ENCODE results near the gene AANAT. TPM values are rescaled to one million over a fixed set of nuclear protein-coding genes. Genes with fewer than 3 reads are reported as not detected.

AANAT gene
- total and polyA plus RNA-seq, 4 donors, result 0.10 to 0.31 TPM; not detected in 2

DNA sequence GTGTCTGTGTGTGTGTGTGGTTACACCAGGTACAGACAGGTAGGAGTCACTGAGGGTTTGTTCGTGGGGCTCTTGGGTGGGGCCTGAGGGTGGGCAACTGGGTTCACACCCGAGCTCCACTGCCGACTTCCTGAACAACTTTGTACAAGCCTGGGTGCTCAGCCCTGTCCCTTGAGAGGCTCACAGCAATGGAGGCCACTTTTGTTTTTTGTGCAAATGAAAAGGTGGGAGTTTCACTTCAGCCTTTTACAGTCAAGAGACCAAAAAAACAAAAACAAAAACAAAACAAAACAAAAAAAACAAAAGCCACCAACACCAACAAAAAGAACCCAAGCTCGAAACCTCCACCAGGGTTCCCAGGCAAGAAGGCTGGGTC, 31.5 kb downstream of the AANAT start:
- DNase-seq (no peak), ATAC-seq (ENCODE audit: insufficient read depth, low FRiP score) (no peak)
- H3K36me3 ChIP-seq (ENCODE audit: control insufficient read depth in 4 of 4, insufficient read depth in 4 of 4, low read length in 4 of 4), result peaks cover 0 to 2% (median 0%) of the 10 kb centered on the region in 4 donors
- H3K9ac ChIP-seq (ENCODE audit: insufficient read depth in 1 of 2, low read length in 2 of 2), result no peak overlapping the region
- peaks cover 0 to 39% (median 9%) of the 10 kb centered on the region in 5 donors for H3K4me1 ChIP-seq (ENCODE audit: control insufficient read depth in 5 of 5, insufficient read depth in 5 of 5, low read length in 5 of 5)
- H3K9me3 ChIP-seq (ENCODE audit: control insufficient read depth in 4 of 4, insufficient read depth in 3 of 4, low read length in 3 of 4), result no peaks in the 10 kb centered on the region
- H3K27me3 ChIP-seq (ENCODE audit: control insufficient read depth in 3 of 3, insufficient read depth in 3 of 3, low read length in 2 of 3), result no peaks in the 10 kb centered on the region
- peak overlapping the region; percentile 79 to 87 for H3K27ac ChIP-seq (ENCODE audit: low read depth in 1 of 2, low read length in 1 of 2)
- no peak overlapping the region for H3K4me3 ChIP-seq
- TF ChIP-seq, protein P1, sequence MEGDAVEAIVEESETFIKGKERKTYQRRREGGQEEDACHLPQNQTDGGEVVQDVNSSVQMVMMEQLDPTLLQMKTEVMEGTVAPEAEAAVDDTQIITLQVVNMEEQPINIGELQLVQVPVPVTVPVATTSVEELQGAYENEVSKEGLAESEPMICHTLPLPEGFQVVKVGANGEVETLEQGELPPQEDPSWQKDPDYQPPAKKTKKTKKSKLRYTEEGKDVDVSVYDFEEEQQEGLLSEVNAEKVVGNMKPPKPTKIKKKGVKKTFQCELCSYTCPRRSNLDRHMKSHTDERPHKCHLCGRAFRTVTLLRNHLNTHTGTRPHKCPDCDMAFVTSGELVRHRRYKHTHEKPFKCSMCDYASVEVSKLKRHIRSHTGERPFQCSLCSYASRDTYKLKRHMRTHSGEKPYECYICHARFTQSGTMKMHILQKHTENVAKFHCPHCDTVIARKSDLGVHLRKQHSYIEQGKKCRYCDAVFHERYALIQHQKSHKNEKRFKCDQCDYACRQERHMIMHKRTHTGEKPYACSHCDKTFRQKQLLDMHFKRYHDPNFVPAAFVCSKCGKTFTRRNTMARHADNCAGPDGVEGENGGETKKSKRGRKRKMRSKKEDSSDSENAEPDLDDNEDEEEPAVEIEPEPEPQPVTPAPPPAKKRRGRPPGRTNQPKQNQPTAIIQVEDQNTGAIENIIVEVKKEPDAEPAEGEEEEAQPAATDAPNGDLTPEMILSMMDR (IDR thresholded peaks at IDR 0.05; ENCODE audit: control extremely low read depth, extremely low read depth), result no peak
- WGBS, 2 donors, result 55 to 75% methylated on average over 4 of the region's 4 CpGs

DNA sequence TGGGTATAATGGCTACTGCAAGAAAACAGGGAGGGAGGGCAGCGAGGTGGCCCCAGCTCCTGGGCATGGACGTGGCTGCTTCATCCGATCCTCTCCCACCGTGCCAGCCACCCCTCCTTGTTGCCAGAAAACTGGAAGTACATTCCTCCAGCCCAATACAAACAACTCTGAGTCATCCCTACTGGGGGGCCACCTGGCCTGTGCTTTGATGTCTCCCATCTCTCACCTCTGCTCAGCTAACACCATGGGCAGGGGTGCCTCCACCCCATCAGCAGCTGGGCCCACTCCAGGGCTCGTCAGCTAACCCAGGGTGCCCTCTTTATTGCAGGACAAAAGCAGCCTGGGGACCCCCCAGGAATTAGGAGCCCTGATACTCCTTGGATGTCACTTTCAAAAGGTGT, 31.9 kb downstream of the AANAT start:
- TF ChIP-seq, protein P1 (IDR thresholded peaks at IDR 0.05; ENCODE audit: control extremely low read depth, extremely low read depth), result no peak
- Histone ChIP-seq H3K36me3 (ENCODE audit: control insufficient read depth in 4 of 4, insufficient read depth in 4 of 4, low read length in 4 of 4) (peaks cover 0 to 2% (median 0%) of the 10 kb centered on the region in 4 donors), H3K4me3 (no peak overlapping the region), H3K27ac (ENCODE audit: low read depth in 1 of 2, low read length in 1 of 2) (peak overlapping the region in 1 of 2 donors; percentile 87), H3K4me1 (ENCODE audit: control insufficient read depth in 5 of 5, insufficient read depth in 5 of 5, low read length in 5 of 5) (peaks cover 0 to 35% (median 9%) of the 10 kb centered on the region in 5 donors), H3K9ac (ENCODE audit: insufficient read depth in 1 of 2, low read length in 2 of 2) (no peak overlapping the region), H3K27me3 (ENCODE audit: control insufficient read depth in 3 of 3, insufficient read depth in 3 of 3, low read length in 2 of 3) (no peaks in the 10 kb centered on the region), H3K9me3 (ENCODE audit: control insufficient read depth in 4 of 4, insufficient read depth in 3 of 4, low read length in 3 of 4) (no peaks in the 10 kb centered on the region)
- ATAC-seq (ENCODE audit: insufficient read depth, low FRiP score) (no peak), DNase-seq (no peak)
- 72 to 78% methylated on average over 5 of the region's 5 CpGs for WGBS, 2 donors

DNA sequence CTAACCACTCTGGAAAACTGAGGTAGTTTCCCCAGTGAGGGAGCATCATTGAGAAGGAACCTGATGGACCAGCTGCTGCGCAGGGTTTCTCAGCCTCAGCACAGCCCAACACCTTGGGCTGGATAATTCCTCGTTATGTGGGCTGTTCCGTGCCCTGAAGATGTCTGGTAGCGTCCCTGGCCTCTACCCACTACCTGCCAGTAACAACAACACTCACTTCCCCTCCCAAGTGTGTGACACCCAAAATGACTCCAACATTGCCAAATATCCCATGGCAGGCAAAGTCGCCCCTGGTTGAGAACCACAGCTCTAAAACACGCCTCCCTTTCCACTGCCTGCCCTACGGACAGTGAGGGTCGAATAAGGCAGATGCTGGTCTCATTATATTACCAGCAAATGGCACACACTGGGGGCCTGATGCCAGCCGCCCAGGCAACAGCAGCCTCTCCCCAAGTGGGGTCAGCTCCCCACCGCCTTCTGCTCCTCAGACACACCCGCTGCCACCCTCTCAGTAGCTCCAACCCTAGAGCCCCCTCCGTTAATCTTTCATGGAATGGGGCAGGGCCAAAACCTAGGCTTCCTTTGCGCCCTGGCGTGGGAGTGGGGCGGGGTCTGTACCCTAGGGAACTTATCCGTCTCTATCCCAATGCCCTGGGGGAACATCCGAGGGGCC, 32.8 kb downstream of the AANAT start:
- H3K9ac ChIP-seq (ENCODE audit: insufficient read depth in 1 of 2, low read length in 2 of 2), result no peak overlapping the region
- peak overlapping the region; percentile 56 for H3K4me3 ChIP-seq
- DNase-seq, result no peak
- H3K36me3 ChIP-seq (ENCODE audit: control insufficient read depth in 4 of 4, insufficient read depth in 4 of 4, low read length in 4 of 4), result no peaks in the 10 kb centered on the region
- no peak for ATAC-seq (ENCODE audit: insufficient read depth, low FRiP score)
- peaks cover 0 to 35% (median 9%) of the 10 kb centered on the region in 5 donors for H3K4me1 ChIP-seq (ENCODE audit: control insufficient read depth in 5 of 5, insufficient read depth in 5 of 5, low read length in 5 of 5)
- no peaks in the 10 kb centered on the region for H3K9me3 ChIP-seq (ENCODE audit: control insufficient read depth in 4 of 4, insufficient read depth in 3 of 4, low read length in 3 of 4)
- H3K27me3 ChIP-seq (ENCODE audit: control insufficient read depth in 3 of 3, insufficient read depth in 3 of 3, low read length in 2 of 3), result no peaks in the 10 kb centered on the region
- WGBS, 2 donors, result 44 to 59% methylated on average over 17 of the region's 17 CpGs
- TF ChIP-seq, protein P1 (IDR thresholded peaks at IDR 0.05; ENCODE audit: control extremely low read depth, extremely low read depth), result no peak
- H3K27ac ChIP-seq (ENCODE audit: low read depth in 1 of 2, low read length in 1 of 2), result peak overlapping the region; percentile 87

DNA sequence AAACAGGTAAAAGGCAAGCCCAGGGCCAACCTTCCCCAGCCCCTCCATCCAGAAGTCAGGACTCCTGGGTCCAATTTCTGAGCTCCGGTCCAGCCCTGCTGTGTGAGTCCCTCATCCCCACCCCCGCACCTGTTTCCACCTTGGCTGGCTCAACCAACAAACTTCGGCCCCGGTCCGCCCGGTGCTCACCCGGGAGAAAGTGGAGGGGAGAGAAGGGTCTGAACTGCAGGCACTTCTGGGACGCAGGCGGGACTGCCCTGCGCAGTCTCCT, 33.3 kb downstream of the AANAT start:
- Histone ChIP-seq H3K27me3 (ENCODE audit: control insufficient read depth in 3 of 3, insufficient read depth in 3 of 3, low read length in 2 of 3) (no peaks in the 10 kb centered on the region), H3K4me3 (peak overlapping the region; percentile 56), H3K36me3 (ENCODE audit: control insufficient read depth in 4 of 4, insufficient read depth in 4 of 4, low read length in 4 of 4) (no peaks in the 10 kb centered on the region), H3K27ac (ENCODE audit: low read depth in 1 of 2, low read length in 1 of 2) (peak overlapping the region; percentile 87), H3K9ac (ENCODE audit: insufficient read depth in 1 of 2, low read length in 2 of 2) (no peak overlapping the region), H3K4me1 (ENCODE audit: control insufficient read depth in 5 of 5, insufficient read depth in 5 of 5, low read length in 5 of 5) (peaks cover 0 to 35% (median 9%) of the 10 kb centered on the region in 5 donors), H3K9me3 (ENCODE audit: control insufficient read depth in 4 of 4, insufficient read depth in 3 of 4, low read length in 3 of 4) (no peaks in the 10 kb centered on the region)
- TF ChIP-seq, protein P1 (IDR thresholded peaks at IDR 0.05; ENCODE audit: control extremely low read depth, extremely low read depth), result no peak
- ATAC-seq (ENCODE audit: insufficient read depth, low FRiP score) (no peak), DNase-seq (no peak)
- 11 to 14% methylated on average over 10 of the region's 10 CpGs for WGBS, 2 donors

Measured in lung (tissue), 12 donors.